C4-2B (cell line): ENCODE data around the gene CYP19A1.
"Not testable (repeated sequence)": the region's sequence is repeated elsewhere in the genome, so short reads cannot be mapped to it uniquely, and the experiment has no call there.

Experiments
- H3K27ac ChIP-seq: fragments of 450-650 bp; 2 replicates; pipeline ENCODE4 v1.5.1; 2017
- ZFX ChIP-seq: fragments of 450-650 bp; IDR thresholded peaks from 2 replicates; pipeline ENCODE4 v1.6.1; 2017
- TF ChIP-seq, protein P1 (sequence below): fragments of 450-650 bp; conservative IDR thresholded peaks from 2 replicates; pipeline ENCODE4 v1.5.1; 2017; ENCODE audit warnings: mild to moderate bottlenecking

Gene CYP19A1

DNA sequence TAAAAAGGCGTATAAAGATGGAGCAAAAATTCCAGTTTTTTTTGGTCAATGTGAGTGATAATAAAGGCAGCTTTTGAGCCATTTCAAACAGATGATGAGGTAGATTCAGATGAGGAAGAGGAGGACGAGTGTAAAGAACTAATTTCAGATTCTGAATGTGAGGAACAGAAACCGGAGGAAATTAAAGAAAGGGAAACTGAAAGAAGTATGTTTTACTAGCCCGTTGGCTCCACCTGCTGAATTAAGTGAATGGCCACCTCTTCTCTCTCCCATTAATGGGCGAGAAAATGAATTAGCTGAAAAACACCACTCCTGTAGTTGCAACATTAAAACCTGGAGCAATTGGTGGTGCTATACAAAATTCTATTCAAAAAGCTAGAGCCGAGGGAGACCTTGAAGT, 55.4 kb downstream of the CYP19A1 start:
- no peak overlapping the region for H3K27ac ChIP-seq
- TF ChIP-seq, protein P1, sequence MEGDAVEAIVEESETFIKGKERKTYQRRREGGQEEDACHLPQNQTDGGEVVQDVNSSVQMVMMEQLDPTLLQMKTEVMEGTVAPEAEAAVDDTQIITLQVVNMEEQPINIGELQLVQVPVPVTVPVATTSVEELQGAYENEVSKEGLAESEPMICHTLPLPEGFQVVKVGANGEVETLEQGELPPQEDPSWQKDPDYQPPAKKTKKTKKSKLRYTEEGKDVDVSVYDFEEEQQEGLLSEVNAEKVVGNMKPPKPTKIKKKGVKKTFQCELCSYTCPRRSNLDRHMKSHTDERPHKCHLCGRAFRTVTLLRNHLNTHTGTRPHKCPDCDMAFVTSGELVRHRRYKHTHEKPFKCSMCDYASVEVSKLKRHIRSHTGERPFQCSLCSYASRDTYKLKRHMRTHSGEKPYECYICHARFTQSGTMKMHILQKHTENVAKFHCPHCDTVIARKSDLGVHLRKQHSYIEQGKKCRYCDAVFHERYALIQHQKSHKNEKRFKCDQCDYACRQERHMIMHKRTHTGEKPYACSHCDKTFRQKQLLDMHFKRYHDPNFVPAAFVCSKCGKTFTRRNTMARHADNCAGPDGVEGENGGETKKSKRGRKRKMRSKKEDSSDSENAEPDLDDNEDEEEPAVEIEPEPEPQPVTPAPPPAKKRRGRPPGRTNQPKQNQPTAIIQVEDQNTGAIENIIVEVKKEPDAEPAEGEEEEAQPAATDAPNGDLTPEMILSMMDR = peak; percentile 20
- no peak for TF ChIP-seq ZFX

DNA sequence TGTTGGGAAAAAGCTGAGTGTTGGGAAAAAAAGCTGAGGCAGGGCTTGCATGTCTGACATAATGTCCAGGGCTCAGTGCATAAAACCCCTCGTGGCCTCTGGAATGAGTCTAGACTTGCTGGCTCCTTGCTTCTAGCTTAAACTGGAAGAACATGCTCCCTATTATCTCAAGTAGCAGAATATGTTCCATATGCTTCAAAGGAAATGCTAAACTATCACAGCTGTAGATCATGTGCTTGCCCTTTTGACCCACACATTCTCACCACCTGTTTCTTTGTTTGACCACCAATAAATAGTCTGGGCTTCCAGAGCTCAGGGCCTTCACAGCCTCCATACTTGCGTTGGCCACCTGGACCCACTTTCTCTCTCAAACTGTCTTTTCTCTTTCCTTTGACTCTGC, 56.2 kb downstream of the CYP19A1 start:
- not testable (repeated sequence) for H3K27ac ChIP-seq

DNA sequence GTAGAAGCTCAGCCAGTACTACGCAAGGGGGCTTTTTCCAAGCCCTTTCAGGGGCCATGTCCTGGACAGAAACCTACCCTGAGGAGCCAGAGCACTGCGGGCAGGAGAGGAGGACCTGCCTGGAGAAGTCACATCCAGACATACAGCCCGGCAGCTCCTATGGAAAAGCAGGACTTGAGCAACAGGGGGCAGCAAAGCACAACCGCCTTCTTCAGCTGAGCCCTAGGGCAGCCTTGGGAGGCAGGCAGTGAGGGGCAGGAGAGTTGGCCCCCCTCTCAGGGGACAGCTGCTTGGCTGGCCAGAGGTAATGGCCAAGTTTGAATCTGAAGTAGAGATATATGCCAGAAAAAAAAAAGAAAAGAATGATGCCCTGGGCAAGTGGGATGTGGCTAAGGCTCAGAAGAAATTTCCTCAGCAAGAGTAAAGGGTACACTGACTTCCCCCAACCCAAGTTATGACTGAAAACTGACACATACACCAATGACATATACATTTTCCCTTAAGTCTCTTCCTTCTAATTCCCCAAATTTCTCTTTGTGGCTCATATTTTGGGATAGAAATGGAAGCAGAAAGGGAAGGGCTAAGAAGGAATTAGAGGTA, 56.9 kb downstream of the CYP19A1 start:
- H3K27ac ChIP-seq = no peak overlapping the region
- TF ChIP-seq, protein P1 = peak; percentile 90
- TF ChIP-seq ZFX = no peak

DNA sequence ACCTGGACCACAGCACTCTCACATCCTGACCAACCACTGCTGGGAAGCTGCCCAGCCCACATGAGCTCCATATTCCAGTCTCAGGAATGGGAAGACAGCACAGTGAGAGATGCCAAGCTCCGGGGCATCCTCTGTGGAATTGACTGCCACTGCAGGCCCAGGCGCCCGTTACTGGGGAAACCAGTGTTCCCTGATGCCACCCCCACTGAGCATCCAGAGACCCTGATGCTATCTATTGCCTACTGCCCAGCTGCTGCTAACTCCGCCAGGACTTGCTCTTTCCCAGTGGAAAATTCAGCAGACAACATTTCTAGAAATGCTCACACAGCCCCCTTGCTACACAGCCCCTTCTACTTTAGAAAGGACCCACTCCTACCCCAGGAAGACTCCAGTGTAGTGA, 57.6 kb downstream of the CYP19A1 start:
- H3K27ac ChIP-seq = no peak overlapping the region
- no peak for TF ChIP-seq ZFX
- TF ChIP-seq, protein P1 = no peak

DNA sequence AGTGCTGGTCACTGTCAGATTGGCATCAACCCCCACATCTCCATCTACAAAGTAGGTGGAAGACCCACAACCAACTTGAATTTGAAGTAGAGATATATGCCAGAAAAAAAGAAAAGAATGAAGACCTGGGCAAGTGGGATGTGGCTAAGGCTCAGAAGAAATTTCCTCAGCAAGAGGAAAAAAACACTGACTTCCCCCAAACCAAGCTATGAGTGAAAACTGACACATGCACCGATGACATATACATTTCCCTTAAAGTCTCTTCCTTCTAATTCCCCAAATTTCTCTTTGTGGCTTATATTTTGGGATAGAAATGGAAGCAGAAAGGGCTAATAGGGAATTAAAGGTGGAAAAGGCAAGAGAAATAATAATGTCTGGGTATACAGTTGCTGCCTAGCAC, 59.0 kb downstream of the CYP19A1 start:
- no peak overlapping the region for H3K27ac ChIP-seq
- TF ChIP-seq, protein P1 = no peak
- no peak for TF ChIP-seq ZFX

DNA sequence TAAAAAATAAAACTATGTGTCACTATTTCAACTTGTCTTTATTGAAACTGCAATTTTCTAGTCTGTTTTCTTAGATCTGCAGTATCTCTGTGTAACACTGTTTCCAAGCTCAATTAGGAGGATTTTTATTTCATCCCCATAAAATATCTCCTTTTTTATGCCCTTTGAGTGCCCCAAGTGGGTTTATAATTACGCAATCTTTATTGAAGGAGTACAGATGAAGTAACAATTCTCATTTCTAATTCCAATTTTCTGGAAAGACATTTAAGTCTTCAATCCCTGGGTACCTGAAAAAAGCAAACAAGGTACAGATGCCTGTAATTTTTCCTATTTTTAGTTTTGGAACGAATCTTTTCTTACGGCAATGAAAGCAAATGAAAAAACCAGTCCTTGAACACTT, 61.3 kb downstream of the CYP19A1 start:
- TF ChIP-seq, protein P1 = no peak
- no peak for TF ChIP-seq ZFX
- H3K27ac ChIP-seq = no peak overlapping the region

DNA sequence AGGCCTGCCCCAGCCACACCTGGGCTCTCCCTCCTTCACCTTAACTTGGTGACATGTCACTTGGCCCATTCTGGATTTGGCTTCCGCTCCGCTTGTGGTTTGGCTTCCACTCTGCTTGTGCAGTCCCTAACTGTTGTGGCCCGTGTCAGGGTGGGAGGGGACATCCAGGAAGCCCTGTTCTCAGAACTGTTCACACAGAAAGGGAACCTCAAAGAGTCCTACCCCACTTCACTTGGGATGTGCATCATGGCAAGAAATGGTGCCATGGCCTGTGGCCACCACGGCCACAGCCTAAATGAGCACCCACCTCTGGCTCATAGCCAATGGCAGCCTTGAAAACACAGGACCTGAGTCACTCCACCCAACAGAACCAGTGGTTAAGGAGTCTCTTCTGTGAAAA, 63.4 kb downstream of the CYP19A1 start:
- TF ChIP-seq ZFX = no peak
- TF ChIP-seq, protein P1 = no peak

DNA sequence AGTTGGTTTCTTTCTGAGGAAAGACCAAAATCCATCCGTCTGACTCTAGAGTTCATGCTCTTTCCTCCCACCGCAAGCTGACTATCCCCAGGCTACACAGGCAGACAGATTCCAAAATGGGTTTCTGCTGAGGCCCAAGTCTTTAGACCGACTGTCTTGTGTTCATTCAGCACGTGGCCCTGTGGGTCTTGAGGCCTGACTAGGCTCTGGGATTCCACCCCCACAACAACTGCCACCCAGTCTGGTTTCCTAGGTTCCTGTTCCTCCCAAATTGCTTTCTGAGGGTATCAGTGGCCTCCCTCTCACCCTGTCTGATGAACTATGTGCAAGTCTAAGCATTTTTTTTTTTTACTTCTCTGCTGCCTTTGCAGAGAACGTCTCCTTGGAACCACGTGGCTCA, 67.7 kb downstream of the CYP19A1 start:
- no peak overlapping the region for H3K27ac ChIP-seq
- no peak for TF ChIP-seq ZFX
- TF ChIP-seq, protein P1 = no peak

More for the DNA sequence above, 63.4 kb downstream of the CYP19A1 start:
- no peak overlapping the region for H3K27ac ChIP-seq
